Subcutaneous adipose tissue (tissue), 4 donors: Measurements from ENCODE around the gene TWIST2. TPM values are rescaled to one million over a fixed set of nuclear protein-coding genes. Genes with fewer than 3 reads are reported as not detected.

Experiments
- total RNA-seq, 4 donors: library from RNA; depleted of rRNA; stranded (reverse); fragments of >200 nt; gene quantifications; one replicate each; pipeline ENCODE4 v1.1.0, GENCODE V29; 2016
- TF ChIP-seq, protein P1 (sequence below): fragments of 450-650 bp; IDR thresholded peaks from one replicate; pipeline ENCODE4 v1.5.1; 2016; ENCODE audit warnings: low read depth, mild to moderate bottlenecking, control low read depth, antibody characterized with exemption, moderate library complexity

Gene TWIST2
- total RNA-seq, 4 donors from 2014 or later: 90.8 to 282 (median 125) TPM

- TF ChIP-seq, protein P1, sequence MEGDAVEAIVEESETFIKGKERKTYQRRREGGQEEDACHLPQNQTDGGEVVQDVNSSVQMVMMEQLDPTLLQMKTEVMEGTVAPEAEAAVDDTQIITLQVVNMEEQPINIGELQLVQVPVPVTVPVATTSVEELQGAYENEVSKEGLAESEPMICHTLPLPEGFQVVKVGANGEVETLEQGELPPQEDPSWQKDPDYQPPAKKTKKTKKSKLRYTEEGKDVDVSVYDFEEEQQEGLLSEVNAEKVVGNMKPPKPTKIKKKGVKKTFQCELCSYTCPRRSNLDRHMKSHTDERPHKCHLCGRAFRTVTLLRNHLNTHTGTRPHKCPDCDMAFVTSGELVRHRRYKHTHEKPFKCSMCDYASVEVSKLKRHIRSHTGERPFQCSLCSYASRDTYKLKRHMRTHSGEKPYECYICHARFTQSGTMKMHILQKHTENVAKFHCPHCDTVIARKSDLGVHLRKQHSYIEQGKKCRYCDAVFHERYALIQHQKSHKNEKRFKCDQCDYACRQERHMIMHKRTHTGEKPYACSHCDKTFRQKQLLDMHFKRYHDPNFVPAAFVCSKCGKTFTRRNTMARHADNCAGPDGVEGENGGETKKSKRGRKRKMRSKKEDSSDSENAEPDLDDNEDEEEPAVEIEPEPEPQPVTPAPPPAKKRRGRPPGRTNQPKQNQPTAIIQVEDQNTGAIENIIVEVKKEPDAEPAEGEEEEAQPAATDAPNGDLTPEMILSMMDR: no peak
Measured at GRCh38 chr2:238857959-238858358, 10.1 kb downstream of the TWIST2 start.

DNA sequence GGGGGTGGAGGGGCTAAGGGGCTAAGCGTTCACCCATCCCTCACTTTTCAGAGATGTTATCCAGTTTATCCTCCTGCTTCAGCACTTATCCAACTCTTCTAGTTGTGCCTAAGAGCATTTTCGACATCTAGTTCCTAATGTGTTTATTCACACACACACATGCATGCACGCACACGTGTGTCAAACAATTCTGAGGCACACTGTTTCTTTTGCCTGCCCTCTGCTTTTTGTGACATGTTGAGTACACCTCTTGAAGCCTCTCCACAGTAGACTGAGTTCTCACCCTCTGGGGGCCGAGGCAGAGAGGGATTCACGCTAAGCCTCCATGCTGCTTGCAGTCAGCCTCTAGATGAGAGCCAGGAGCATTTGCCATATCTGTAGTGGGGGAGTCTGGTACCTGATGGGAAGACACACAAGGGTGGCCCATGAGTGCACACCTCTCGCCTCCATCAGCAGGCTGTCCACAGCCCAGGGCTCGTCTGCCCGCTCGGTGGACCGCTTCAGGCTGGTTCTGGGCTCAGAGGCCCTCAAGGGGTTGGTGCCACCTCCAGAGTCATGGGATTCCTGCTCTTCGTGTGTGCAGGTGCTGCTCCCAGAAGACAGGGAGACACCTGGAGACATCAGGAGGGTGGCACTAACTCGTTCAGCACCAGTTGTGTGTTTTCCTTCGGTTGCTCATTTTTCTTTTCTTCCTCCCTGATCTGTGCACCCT, 11.9 kb downstream of the TWIST2 start:
- TF ChIP-seq, protein P1: no peak

DNA sequence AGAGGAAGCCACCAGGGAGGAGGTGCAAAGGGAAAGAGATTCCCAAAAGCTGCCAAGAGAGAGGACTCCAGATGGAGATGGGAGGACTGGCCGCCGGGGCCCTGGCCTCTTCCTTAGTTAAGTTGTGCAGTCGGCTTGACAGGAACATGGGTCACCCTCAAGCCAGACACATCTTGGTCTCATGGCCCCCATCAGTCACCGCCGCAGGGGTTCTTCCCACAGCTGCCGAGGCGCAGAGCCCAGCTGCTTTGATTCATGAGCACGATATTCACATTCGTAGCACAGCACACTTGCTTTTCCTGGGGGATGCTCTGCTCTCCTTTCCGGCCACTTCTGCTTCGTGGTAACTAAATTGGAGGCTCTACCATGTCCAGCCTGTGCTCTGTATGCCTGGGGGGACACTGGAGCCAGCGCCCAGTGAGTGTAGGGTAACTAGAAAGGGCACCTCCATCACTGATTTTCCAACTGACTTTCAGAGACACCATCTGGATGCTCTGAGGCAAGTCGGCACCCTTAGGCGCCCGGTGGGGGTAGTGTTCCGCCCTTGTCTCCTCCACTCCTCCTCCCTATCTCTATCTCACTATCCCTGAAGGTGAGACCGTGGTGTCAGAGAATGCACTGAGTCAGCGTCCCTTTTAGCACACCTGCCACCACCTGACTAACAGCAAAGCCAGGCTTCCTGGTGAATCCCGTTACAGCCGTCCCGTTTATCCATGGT, 13.3 kb downstream of the TWIST2 start:
- TF ChIP-seq, protein P1: no peak

- TF ChIP-seq, protein P1: no peak
Measured at GRCh38 chr2:238861766-238862315, 14.0 kb downstream of the TWIST2 start.

DNA sequence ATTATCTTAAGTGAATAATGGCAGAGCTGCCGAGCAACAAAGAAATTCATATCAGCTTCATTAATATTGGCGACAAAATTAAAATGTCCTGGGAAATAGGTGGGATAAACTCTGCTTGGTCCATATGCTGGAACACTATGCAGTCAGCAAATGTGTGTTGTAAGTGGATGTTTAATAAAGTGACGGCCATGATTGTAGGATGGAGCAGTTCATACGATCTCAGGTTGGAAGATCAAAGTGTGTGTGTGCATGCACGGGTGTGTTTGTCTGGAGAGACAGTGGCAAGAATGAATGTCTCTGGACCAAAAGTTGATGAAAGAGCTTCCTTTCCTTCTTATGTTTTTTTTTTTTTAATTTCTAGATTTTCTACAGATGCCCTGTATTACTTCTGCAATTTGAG, 14.8 kb downstream of the TWIST2 start:
- TF ChIP-seq, protein P1: no peak

GRCh38 chr2:238863231-238863630, 15.3 kb downstream of the TWIST2 start:
- TF ChIP-seq, protein P1: no peak

DNA sequence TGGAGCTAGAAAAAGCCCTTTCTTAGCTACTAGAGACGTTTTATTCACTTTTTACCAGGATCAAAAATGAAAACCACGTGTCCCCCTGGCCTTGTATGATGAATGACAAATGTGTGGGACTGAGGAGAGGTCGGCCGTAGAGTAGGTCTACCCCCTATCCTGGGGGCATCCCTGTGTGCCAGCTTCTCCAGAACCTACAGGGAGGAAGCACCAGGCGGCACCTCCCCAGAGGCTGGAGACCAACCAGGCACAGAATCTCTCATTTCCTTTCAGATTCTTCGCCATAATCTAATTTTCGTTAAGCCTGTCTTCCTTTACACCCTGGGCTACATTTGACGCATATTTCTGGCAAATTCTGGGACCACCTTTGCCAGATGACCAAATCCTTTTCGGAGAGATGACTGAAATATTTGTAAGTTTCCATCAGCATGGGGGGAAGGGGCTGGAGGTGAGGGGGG, 15.9 kb downstream of the TWIST2 start:
- TF ChIP-seq, protein P1: no peak
